EL (cell line): ENCODE data around the gene NDUFS2.

Experiments used
- DNase-seq: peaks from one replicate; pipeline ENCODE4 v3.0.0-alpha.2; 2016

Gene NDUFS2

DNA sequence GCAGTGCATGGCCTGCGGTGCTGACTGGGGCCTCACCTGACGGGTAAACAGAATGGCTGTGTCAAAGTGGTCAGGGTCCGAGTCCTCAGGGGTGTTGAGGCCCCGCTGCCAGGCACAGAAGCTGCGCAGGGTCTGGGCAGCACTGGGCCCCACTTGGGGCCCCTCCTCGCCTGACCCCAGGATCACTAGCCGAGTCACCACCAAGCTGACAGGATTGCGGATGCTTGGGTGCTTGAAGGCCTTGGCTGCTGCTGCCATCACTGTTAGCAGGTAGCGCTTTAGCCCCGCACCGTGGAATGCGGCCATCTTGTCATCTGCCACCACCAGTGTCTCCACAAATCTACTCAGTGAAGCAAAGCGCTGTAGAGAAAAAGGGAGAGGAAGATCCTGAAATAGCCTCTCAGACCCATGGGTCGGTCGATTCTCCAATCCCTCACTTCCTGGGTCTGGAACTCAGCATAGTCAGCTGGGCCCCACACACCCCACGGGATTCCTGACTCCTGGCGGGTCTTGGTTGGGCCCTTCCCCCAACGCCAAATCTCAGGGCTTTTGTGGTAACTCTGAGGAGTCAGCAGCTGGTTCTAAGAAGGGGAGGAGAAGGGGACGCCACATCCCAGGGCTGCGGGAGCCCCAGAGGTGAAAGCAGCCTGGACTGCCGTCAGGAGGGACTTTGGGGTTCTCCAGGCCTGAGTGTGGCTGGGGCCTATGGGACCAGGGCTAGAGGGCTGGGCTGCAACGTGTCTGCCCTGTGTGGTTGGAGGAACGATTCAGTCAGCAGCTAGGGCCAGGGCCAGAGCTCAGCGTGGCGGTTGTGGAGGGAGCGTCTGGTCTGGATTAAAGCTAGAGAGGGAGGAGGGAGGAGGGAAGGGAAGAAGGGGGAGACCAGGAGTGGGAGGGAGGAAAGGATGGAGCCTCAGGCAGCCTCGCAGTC is 5.4 kb upstream of the NDUFS2 start:
- peak; percentile 80 for DNase-seq

DNA sequence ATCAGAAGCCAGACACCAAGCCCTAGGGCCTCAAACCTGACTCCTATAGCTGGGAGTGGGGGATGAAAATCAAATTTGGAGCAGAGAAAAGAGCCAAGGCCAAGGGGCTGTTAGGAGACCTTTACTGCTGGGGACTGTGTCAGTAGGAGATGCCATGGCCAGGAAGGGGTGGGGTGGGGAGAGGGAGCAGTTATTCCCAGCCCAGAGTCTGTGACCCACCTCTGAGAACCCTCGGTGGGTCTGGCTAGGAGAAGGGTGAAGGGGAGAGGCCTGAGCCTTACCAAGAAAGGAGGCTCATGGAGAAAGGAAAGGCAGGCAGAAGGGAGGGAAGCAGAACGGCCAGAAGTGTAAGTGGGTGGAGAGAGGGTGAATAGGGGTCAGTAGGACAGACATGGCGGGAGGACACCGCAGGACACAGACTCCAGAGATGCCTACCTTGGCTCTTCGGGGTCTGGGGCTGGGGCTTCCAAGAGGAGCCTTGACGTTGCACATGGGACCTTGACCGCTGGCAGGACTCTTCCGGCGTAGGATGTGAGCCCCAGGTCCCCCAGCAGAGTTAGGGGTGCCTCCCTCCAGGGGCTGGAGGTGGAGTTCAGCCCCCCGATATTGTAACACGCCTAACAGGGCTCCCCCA is 4.5 kb upstream of the NDUFS2 start:
- DNase-seq = no peak

DNA sequence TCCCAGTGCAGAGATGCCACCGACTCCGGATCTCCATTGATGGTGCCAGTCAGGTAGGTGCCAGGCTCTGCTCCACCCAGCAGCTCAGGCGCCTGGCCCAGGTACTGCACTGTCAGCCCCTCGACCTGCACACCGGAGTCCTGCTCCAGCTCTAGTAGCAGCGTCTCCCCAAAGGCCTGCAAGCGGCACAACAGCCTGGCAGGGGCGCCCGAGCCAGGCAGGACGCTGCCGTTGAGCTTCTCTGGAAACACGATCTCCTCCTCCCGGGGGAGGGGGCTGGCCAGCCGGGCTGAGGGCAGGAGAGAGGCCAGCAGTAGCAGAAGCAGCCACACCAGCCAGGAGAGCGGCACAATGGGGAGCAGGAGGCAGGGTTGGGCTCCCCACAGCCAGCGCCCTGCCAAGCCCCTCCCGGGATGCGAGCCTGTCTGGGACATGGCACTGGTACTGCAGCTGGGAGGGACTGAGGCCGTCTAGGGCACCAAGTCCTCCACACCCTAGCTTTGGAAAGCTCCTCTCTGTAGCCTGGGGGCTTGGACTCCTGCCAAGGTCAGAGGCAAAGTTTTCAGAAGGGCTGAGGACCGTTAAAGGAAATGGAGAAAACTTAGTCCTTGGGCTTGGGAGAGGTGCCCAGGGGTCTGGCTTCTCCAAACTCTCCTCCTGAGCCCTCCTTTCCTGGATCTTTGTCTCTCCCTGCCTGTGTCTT is 3.8 kb upstream of the NDUFS2 start:
- DNase-seq = peak; percentile 73

DNA sequence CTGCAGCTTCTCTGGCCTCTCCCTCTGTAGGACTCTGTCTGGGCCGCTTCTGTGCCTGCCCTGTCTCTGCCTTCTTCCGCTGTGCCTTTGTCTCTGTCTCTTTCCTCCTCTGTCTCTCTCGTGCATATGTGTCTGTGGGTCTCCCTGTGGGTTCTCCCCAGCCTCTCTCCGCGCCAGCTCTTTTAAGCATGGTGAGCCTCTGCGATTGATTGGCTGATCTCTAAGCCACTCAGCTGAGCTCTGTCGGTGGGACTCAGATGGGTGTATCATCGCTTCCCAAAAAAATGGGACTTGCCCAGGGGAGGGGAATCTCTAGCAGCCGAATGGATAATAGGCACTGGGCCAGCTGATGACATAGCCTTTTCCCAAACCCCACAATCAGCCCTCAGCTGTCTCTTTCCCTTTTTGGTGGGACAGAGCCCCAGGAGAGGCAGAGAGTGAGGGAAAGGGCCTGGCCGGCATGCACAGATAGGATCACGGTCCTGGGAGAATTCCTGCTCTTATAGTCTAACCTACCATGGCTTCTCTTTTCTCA is 3.2 kb upstream of the NDUFS2 start, which contains the start of gene ADAMTS4:
Gene ADAMTS4, minus strand, starts transcription at position 158 of the 535 bp plus-strand sequence. CDS start 427 bp downstream, outside the sequence.
- DNase-seq = peak; percentile 94

DNA sequence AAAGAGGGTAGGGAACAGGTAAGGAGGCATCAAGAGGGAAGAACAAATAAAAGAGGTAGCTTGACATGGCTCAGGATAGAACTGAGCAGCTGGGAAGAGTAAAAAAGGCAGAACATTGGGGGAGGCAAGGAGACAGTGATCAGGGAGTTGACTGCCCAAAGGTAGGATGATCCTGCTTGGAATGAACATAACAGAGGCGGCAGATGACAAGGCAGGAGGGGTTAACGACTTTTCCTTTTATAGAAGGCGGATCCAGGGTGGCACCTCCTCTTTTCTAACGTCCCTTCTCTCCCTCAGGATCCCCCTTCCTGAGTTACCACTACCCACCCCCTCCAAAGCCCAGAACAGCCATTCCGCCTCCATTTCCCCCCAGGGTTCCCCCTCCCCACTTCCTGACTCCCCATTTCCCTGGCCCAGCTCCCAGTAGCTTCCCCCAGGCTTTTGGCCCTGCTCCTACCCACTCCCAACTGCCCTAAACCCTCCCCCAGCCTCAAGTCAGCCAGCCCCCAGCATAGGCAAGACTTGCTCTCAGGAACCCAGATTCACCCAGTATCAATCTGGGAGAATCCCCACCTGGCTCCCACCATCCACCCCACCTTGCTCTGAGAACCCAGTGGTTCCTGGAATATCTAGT is 2.5 kb upstream of the NDUFS2 start:
- DNase-seq = no peak

DNA sequence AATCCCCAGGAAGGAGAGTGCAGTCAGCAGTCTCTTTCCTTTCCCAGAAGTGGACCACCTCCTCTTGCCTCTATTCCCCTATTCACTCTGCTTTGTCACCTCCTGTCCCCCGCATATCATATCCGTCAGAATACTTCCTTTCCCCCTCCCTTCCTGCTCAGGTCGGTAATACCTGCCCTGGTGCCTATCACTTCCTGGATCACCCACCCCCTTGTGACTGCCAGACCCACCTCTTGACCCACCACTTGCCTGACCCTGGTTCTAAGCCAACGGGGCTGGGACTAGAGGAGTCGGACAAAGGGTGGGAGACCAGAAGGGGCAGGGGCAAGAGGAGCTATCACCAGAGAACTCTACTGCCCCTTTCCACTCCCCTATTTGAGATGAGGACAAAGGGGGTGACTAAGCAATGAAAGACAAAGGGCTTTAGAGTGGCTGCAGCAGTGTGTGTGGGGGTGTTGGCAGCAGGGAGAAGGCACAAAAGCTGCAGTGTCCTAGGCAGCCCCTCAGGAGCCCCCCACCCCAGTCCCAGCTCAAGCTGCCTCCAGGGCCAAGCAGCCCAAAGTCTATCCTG is 1.7 kb upstream of the NDUFS2 start:
- no peak for DNase-seq

DNA sequence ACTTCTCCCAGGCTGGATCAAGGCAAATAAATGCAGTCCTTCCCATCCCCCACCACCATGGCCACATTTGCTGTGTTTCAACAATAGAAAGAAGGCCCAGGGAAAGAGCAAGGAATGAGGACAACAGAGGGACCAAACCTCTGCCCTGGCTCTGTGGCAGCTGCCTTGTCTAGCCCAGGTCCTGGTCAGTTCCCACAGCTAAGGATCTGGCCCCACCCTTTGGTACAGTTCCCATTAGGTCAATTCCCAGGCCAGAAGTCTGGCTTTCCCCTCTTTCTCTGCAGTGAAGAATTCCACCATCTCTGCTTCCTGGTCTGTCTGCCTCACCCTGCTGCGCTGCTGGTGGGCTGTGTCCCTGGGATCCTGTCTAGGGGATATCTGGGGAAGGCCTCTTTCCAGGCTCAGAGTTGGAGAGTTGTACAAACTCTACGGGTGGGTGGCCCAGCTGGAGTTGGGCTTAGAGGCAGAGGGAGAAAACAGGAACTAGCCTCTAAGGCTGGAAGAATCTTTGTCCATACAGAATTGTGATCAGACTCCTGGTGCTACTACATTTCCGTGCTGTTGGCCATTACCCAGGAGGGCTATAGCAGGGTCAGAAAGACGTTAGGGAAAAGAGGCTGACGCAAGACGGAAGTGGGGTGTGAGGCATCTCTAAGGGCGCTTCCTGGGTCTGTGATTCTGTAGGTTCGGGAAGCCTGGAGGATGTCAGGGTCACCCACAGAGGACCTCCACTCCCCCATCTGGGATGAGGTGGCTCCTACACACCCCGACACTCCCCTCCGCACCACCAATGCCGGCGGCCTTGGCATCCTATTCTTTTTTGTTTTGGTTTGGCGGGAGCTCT is 953 bp upstream of the NDUFS2 start:
- peak; percentile 88 for DNase-seq

DNA sequence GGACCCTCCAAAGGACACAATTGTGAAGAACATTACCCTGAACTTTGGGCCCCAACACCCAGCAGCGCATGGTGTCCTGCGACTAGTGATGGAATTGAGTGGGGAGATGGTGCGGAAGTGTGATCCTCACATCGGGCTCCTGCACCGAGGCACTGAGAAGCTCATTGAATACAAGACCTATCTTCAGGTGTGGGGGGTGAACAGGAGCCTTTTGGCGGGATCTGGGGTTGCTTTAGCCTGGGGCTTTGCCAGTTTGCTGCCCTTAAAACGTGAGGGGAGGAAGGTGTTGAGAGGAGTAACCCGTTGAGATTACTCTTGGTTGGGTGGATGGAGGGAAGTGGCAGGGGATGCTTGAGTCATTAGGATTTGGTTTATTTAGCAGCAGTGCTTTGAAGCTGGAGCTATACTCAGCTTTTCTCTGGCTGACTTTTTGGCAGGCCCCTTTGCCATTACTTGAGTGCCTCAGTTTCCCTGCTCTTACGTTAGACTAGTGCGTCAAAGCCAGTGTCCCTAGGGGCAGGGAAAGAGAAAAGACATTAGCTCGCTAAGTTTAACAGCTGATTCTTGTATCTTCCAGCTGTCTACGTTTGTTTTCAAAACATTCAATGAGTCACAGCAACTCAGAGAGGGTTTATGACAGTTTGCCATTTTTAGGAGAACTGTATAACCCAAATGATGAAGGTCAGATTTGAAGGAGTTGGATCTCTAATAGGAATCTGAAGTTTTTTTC is 4.4 kb downstream of the NDUFS2 start:
- DNase-seq = no peak

DNA sequence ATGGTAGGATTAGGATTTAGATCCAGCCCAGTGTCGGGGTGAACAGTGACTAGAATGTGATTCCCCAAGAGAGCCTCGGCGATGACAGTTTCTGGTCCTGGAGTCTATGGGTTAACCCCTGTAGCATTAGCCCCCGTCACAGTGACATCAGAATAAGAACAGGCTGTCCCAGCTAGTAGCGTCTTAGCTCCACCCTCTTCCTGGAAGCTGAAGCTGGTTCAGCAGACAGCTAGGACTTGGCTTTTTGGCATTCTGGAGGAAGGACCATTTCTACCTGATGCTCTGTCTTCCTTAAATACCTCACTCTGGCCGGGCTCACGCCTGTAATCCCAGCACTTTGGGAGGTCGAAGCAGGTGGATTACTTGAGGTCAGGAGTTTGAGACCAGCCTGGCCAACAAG is 5.0 kb downstream of the NDUFS2 start:
- no peak for DNase-seq

DNA sequence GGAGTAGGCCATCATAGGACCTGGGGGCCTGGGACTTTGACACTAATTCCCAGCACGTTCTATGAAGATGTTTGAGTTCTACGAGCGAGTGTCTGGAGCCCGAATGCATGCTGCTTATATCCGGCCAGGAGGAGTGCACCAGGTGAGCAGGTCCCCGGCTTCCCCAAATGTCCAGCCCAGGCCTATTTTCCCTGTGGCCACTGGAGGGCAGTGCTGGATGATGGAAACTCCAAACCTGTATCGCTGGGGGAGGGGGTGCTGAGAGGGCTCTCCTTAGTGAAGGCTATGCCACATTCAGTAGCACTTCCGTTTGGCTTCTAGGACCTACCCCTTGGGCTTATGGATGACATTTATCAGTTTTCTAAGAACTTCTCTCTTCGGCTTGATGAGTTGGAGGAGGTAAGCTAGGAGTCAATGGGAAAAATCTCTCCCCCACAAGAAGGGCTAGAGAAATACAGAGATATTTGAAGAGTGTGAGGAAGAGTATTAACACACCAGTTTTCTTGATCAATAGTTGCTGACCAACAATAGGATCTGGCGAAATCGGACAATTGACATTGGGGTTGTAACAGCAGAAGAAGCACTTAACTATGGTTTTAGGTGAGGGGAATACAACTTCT is 7.7 kb downstream of the NDUFS2 start:
- DNase-seq = peak; percentile 75

DNA sequence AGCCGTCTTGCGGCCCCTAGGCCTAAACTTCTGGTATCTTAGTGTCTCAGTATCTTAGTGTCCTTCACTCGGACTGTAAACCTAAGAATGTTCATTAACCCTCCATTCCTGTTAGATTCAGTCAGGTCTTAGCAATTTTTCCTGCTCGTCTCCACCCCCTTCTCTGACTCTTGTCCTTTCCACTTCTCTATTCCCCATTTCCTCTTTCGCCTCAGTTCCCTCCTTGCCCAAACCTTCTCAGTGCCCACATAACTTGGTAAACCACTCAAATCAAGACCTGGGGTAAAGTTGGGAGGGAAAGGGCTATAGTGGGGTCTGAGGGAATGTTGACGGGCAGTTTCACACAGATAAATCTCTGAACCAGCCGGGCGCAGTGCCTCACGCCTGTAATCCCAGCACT is 12.2 kb downstream of the NDUFS2 start:
- DNase-seq = no peak

DNA sequence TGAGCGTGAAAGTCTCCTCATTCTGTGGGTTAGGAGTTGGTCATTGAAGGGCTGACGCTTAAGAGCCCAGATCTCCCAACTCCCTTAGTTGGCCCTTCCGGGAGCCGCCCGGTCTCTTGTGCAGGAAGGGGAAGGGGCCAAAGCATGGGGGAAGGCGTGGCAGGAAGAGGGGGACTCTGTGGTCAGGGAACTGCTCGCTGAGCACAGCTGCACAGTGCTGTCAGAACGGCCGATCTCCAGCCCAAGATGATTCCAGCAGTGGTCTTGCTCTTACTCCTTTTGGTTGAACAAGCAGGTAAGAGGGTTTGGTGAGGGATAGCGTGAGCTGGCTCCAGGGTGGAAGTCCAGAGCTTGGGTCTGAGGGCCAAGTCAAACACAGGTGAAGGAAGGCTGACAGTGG is 12.9 kb downstream of the NDUFS2 start, which contains the start of gene FCER1G:
Gene FCER1G, plus strand, starts transcription at position 220 of the 400 bp plus-strand sequence. Its CDS starts 27 bp downstream, at position 247.
- DNase-seq = no peak

DNA sequence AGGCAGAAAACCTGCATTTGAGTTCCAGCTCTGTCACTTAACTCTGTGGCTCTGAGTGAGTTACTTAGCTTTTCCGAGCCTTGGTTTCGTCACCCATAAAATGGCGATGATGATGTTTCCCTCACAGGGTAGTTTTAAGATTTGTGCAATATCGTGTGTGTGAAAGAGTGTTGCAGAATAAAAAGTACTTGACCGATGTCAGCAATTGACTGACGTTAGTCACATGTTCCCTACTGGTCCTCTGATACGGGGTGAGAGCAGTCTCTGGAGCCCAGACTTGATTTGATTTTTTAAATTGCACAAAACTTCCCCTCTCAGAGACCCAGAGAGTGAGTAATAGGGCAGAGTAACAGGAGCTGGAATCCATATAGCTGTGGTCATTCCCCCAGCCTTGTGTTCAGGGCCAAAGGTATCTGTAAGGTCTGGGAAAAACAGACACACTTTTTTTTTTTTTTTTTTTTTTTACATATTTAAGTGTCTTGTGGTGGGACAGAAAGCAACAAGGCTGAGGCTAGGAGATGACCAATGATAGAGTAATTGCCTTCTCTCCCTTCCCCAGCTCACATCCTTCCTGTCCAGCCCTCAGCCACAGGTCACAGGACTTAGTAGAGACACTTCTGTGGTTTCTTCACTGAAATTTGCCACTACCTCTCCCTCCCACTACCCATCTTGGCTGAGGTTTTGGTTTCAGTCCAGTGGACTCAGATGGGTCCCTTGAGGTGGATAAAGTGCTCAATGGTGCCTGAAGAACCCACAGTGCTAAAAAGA is 15.0 kb downstream of the NDUFS2 start:
- DNase-seq = peak; percentile 79

DNA sequence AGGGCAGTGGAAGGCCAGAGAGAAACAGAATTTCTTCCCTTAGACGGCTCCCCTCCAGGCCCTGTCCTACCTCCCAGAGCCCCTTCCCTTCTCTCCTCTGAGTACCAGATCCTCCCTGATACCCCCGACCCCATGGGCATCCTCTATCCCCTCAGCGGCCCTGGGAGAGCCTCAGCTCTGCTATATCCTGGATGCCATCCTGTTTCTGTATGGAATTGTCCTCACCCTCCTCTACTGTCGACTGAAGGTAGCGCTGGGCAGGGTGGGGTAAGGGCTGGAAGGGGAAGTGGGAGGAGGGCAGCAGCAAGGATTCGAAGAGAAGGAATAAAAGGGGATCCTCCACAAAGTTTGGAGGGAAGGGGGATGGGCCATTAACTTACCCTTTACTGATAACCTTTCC is 15.7 kb downstream of the NDUFS2 start:
- no peak for DNase-seq

DNA sequence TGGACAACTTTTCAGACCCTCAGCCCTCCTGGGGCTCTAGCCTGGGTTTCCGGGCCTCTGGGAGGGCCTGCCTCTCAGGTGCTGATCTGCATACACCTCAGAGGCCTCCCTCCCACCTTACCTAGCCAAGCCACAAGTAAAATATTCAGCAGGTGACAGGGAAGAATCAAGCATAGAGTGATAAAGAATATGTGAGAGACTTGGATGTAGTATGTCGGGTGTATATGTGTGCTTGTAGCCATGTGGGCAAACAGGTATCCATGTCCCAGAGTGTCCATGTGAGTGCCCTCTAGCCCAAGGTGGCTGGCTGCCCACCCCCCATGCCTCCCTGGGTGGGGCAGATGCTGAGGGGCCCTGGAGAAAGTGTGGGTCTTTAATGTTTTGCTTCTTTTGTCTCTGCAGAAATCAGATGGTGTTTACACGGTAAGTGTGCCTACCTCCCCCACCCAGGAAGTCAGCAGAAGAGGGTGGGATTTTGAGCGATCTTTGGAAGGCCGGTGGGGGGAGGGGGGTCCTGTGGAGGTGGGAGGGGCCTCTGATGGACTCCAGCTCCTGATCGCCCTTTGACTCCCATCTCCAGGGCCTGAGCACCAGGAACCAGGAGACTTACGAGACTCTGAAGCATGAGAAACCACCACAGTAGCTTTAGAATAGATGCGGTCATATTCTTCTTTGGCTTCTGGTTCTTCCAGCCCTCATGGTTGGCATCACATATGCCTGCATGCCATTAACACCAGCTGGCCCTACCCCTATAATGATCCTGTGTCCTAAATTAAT is 16.3 kb downstream of the NDUFS2 start:
- no peak for DNase-seq

DNA sequence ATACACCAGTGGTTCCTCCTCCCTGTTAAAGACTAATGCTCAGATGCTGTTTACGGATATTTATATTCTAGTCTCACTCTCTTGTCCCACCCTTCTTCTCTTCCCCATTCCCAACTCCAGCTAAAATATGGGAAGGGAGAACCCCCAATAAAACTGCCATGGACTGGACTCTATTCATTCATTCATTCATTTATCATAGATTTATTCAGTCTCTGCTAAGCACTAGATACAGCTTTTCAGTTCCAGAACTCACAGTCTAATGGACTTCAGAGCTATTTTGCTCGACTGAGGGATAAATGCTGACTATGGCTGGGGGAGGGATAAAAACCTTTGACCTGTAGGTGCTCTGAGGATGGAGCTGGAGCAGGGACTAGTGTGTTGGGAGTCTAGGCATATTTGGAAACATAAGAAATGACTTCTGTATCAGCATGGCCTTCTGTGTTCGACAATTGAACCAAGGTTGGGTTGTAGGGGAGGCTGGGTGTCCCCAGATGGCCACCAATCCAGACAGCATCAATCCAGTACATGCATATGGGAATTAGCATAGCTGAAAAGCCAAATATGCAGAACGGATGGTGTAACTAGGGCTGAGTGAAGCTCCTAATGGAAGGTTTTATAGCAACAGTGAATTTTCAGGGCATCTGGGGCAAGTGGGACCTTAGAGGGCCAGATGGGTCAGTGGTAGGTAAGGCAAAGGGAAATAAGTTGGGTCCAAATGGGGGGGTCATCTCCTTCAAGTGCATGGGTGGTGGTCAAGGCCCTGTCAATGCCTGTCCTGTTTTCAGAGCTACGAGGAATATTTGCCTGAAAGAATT is 17.1 kb downstream of the NDUFS2 start:
- DNase-seq = no peak

DNA sequence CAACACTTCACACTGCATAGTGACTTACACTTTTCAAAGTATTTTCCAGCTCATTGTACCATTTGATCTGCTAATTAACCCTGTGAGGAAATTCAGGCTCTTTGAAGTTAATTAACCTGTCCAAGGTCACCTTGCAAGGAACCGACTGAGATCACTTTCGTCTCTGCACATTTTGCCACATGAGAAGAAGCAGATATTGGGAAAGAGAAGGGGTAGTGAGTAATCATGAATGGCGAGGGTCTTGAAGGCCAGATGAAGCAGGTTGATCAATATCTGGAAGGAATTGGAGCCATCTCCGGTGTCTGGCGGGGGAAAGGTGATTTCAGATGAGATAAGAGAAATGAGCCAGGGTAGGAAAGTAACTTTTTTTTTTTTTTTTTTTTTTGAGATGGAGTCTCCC is 17.8 kb downstream of the NDUFS2 start:
- no peak for DNase-seq
